OCI-M1 (cell line): Measurements from ENCODE around the gene ADAMTS20.
"Not testable (repeated sequence)": the region's sequence is repeated elsewhere in the genome, so short reads cannot be mapped to it uniquely, and the experiment has no call there.

Experiments used
- DNase-seq: peaks from one replicate; lab custom pipeline; 2025; lab: John Stamatoyannopoulos, UW

Gene ADAMTS20

GRCh38 chr12:43551971-43552559 lies at the start of gene ADAMTS20:
Gene ADAMTS20 (minus strand): TSS chr12:43552203. CDS start chr12:43551921, 282 bp downstream.
- DNase-seq = no peak

GRCh38 chr12:43599708-43600107 lies 47.7 kb upstream of the ADAMTS20 start:
- no peak for DNase-seq

GRCh38 chr12:43599066-43599465 lies 47.1 kb upstream of the ADAMTS20 start:
- DNase-seq = no peak

GRCh38 chr12:43590307-43590706 lies 38.3 kb upstream of the ADAMTS20 start:
- DNase-seq = no peak

- no peak for DNase-seq
These were observed 34.7 kb upstream of the ADAMTS20 start for GRCh38 chr12:43586646-43587245.

- DNase-seq = no peak
These were observed 33.7 kb upstream of the ADAMTS20 start for GRCh38 chr12:43585676-43586075.

GRCh38 chr12:43580601-43581000 lies 28.6 kb upstream of the ADAMTS20 start:
- peak; percentile 8 for DNase-seq

- DNase-seq = no peak
These were observed 27.2 kb upstream of the ADAMTS20 start for GRCh38 chr12:43579206-43579605.

GRCh38 chr12:43578782-43579181 lies 26.8 kb upstream of the ADAMTS20 start:
- DNase-seq = no peak

- no peak for DNase-seq
These were observed 25.4 kb upstream of the ADAMTS20 start for GRCh38 chr12:43577381-43577780.

GRCh38 chr12:43576162-43576561 lies 24.2 kb upstream of the ADAMTS20 start:
- no peak for DNase-seq

- DNase-seq = no peak
These were observed 19.9 kb upstream of the ADAMTS20 start for GRCh38 chr12:43571885-43572284.

GRCh38 chr12:43556057-43556456 lies 4.1 kb upstream of the ADAMTS20 start:
- no peak for DNase-seq

GRCh38 chr12:43551279-43551970 lies 578 bp downstream of the ADAMTS20 start:
- DNase-seq = no peak

- DNase-seq = no peak
These were observed 1.2 kb downstream of the ADAMTS20 start for GRCh38 chr12:43550831-43551271.

GRCh38 chr12:43544703-43545102 lies 7.3 kb downstream of the ADAMTS20 start:
- no peak for DNase-seq

GRCh38 chr12:43540470-43540869 lies 11.5 kb downstream of the ADAMTS20 start:
- DNase-seq = no peak

GRCh38 chr12:43537675-43538074 lies 14.3 kb downstream of the ADAMTS20 start:
- DNase-seq = not testable (repeated sequence)

- DNase-seq = no peak
These were observed 36.0 kb downstream of the ADAMTS20 start for GRCh38 chr12:43516045-43516444.

- DNase-seq = peak; percentile 78
These were observed 50.3 kb downstream of the ADAMTS20 start for GRCh38 chr12:43501703-43502102.

GRCh38 chr12:43493261-43493797 lies 58.7 kb downstream of the ADAMTS20 start:
- peak; percentile 11 for DNase-seq

- DNase-seq = peak; percentile 14
These were observed 69.5 kb downstream of the ADAMTS20 start for GRCh38 chr12:43482311-43483085.
